Measurements from ENCODE around the gene SCN1A. TPM values are rescaled to one million over a fixed set of nuclear protein-coding genes. Genes with fewer than 3 reads are reported as not detected.

The SCN1A gene
- total and polyA plus RNA-seq, 2 of the 13 experiments (the other 11 are each of a cell fraction or from before 2014, with no cell fraction given), result 19.9 to 39.4 TPM

DNA sequence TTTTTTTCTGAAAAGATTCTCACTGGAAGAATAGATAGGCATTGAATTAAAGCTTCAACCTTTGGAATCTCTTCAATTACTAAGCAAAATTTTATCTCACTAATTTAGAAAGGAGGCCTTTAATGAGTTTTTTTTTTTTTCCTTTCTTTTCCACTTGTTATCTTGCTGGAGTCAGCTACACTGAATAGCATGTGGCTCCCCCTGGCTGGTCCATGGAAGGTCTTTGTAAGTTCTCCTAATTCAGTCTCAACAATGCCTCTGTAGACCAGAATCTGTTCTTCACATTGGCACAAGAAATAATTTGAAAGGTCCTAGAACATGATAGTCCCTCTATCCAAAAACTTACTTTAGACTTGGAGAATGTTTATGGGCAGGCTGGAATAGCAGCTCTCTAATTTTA is 24.2 kb upstream of the SCN1A start:
- POLR2A ChIA-PET, result interaction anchor here (8.9 kb wide), 1 partner anchor 16 kb away, joined by 198 read pairs; no protein-coding TSS in a partner anchor
- FAIRE-seq, result no peak
- intact Hi-C loops (cut with micrococcal nuclease; ENCODE audit: unreplicated experiment), result no loop called here

GRCh38 chr2:166148500-166149400 is 20.9 kb upstream of the SCN1A start:
- WGBS (ENCODE audit: low lambda C conversion rate), result 89% methylated on average over 7 of the region's 7 CpGs
- CTCF ChIA-PET (ENCODE audit: low intra/inter-chr PET ratio, low total read pairs), result no interaction called here
- H3K79me2 ChIP-seq (ENCODE audit: insufficient read depth, low read length), result no peaks in the 10 kb centered on the region
- no peak overlapping the region for H3K4me2 ChIP-seq (ENCODE audit: low read depth, low read length)
- BruUV-seq (replicated peaks), result no TSS peak
- intact Hi-C loops (cut with micrococcal nuclease; ENCODE audit: unreplicated experiment) (no loop called here), in situ Hi-C loops (cut with HindIII; ENCODE audit: extremely low pct_ligation_motif_present, low pct_unique_long_range_greater_than_20kb) (no loop called here)
- DNase-seq (ENCODE audit: low spot score) (no peak), ATAC-seq (peak; percentile 60), FAIRE-seq (no peak)
- H3K27ac ChIP-seq (ENCODE audit: extremely low read length, insufficient read depth, low read length), result no peak overlapping the region
- H3K36me3 ChIP-seq (replicated peaks in 1 of 2; ENCODE audit: control insufficient read depth in 1 of 2, insufficient read depth in 2 of 2, low read length in 2 of 2), result no peaks in the 10 kb centered on the region
- no peaks in the 10 kb centered on the region for H4K20me1 ChIP-seq (ENCODE audit: insufficient read depth, low read length)
- H3K27me3 ChIP-seq (ENCODE audit: control insufficient read depth in 1 of 2, insufficient read depth in 2 of 2, low read length in 2 of 2), result no peaks in the 10 kb centered on the region
- H3K9ac ChIP-seq (ENCODE audit: insufficient read depth, low read depth, low read length), result no peak overlapping the region
- no peak overlapping the region for H3K4me3 ChIP-seq (replicated peaks in 1 of 3; ENCODE audit: insufficient read depth in 1 of 3, low read depth in 2 of 3, low read length in 3 of 3)
- H2AFZ ChIP-seq (ENCODE audit: low read length), result no peak overlapping the region
- peaks cover 41% of the 10 kb centered on the region for H3K4me1 ChIP-seq (ENCODE audit: insufficient read depth, low read length)
- no peaks in the 10 kb centered on the region for H3K9me3 ChIP-seq (ENCODE audit: low read length)
- POLR2A ChIA-PET, result interaction anchor here (1.0 to 1.1 kb wide), 2 partner anchors 12 to 15 kb away, joined by 6 read pairs; no protein-coding TSS in a partner anchor
- TF ChIP-seq ZKSCAN5 (CRISPR knock-in tag; IDR thresholded peaks at IDR 0.05) (no peak), ZNF605 (CRISPR knock-in tag; IDR thresholded peaks at IDR 0.05) (0 out of 2 replicates have a peak, but pooled peaks have one; percentile 22), MIER2 (CRISPR knock-in tag; IDR thresholded peaks at IDR 0.05) (peak; percentile 47; the same call in 1 of the 2 replicates), HOXD1 (CRISPR knock-in tag; IDR thresholded peaks at IDR 0.05) (no peak), MAFK (conservative IDR thresholded peaks at IDR 0.05 in 1 of 2, IDR thresholded peaks at IDR 0.05 in 1 of 2; ENCODE audit: low read length in 2 of 2) (peak; percentile 28 to 57; a peak in 2 of 4 replicates), ZIK1 (CRISPR knock-in tag; IDR thresholded peaks at IDR 0.05; ENCODE audit: borderline replicate concordance, low read depth) (no peak), MED1 (CRISPR knock-in tag; IDR thresholded peaks at IDR 0.05) (peak; percentile 28; the same call in 1 of the 2 replicates), CREBL2 (CRISPR knock-in tag; IDR thresholded peaks at IDR 0.05; ENCODE audit: borderline replicate concordance) (no peak), RARA (CRISPR knock-in tag; IDR thresholded peaks at IDR 0.05) (peak; percentile 39; the same call in 1 of the 2 replicates), RBM22 (optimal IDR thresholded peaks at IDR 0.05; ENCODE audit: low read length) (no peak)
- TF ChIP-seq, protein P1, sequence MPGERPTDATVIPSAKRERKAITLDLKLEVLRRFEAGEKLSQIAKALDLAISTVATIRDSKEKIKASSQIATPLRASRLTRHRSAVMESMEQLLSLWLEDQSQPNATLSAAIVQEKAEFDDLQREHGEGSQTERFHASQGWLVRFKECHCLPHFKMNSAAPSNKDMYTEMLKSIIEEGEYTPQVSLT (CRISPR knock-in tag; IDR thresholded peaks at IDR 0.05; ENCODE audit: borderline replicate concordance, low read depth), result 0 out of 2 replicates have a peak, but pooled peaks have one; percentile 23
- TF ChIP-seq, protein P2, sequence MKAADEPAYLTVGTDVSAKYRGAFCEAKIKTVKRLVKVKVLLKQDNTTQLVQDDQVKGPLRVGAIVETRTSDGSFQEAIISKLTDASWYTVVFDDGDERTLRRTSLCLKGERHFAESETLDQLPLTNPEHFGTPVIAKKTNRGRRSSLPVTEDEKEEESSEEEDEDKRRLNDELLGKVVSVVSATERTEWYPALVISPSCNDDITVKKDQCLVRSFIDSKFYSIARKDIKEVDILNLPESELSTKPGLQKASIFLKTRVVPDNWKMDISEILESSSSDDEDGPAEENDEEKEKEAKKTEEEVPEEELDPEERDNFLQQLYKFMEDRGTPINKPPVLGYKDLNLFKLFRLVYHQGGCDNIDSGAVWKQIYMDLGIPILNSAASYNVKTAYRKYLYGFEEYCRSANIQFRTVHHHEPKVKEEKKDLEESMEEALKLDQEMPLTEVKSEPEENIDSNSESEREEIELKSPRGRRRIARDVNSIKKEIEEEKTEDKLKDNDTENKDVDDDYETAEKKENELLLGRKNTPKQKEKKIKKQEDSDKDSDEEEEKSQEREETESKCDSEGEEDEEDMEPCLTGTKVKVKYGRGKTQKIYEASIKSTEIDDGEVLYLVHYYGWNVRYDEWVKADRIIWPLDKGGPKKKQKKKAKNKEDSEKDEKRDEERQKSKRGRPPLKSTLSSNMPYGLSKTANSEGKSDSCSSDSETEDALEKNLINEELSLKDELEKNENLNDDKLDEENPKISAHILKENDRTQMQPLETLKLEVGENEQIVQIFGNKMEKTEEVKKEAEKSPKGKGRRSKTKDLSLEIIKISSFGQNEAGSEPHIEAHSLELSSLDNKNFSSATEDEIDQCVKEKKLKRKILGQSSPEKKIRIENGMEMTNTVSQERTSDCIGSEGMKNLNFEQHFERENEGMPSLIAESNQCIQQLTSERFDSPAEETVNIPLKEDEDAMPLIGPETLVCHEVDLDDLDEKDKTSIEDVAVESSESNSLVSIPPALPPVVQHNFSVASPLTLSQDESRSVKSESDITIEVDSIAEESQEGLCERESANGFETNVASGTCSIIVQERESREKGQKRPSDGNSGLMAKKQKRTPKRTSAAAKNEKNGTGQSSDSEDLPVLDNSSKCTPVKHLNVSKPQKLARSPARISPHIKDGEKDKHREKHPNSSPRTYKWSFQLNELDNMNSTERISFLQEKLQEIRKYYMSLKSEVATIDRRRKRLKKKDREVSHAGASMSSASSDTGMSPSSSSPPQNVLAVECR (CRISPR knock-in tag; IDR thresholded peaks at IDR 0.05; ENCODE audit: borderline replicate concordance), result no peak

More for the DNA sequence above, 24.2 kb upstream of the SCN1A start:
- Histone ChIP-seq H3K27ac (ENCODE audit: extremely low read length, insufficient read depth, low read length) (no peak overlapping the region), H3K9ac (ENCODE audit: insufficient read depth, low read depth, low read length) (no peak overlapping the region), H3K4me2 (ENCODE audit: low read depth, low read length) (no peak overlapping the region), H3K79me2 (ENCODE audit: insufficient read depth, low read length) (no peaks in the 10 kb centered on the region), H3K4me3 (replicated peaks in 1 of 3; ENCODE audit: insufficient read depth in 1 of 3, low read depth in 2 of 3, low read length in 3 of 3) (no peak overlapping the region), H3K4me1 (ENCODE audit: insufficient read depth, low read length) (peaks cover 65% of the 10 kb centered on the region), H2AFZ (ENCODE audit: low read length) (no peak overlapping the region), H4K20me1 (ENCODE audit: insufficient read depth, low read length) (no peaks in the 10 kb centered on the region), H3K36me3 (replicated peaks in 1 of 2; ENCODE audit: control insufficient read depth in 1 of 2, insufficient read depth in 2 of 2, low read length in 2 of 2) (no peaks in the 10 kb centered on the region), H3K9me3 (ENCODE audit: low read length) (no peaks in the 10 kb centered on the region), H3K27me3 (ENCODE audit: control insufficient read depth in 1 of 2, insufficient read depth in 2 of 2, low read length in 2 of 2) (no peaks in the 10 kb centered on the region)
- CTCF ChIA-PET (ENCODE audit: low intra/inter-chr PET ratio, low total read pairs), result no interaction called here
- in situ Hi-C loops (cut with HindIII; ENCODE audit: extremely low pct_ligation_motif_present, low pct_unique_long_range_greater_than_20kb), result no loop called here
- ATAC-seq, result no peak
- TF ChIP-seq TBX3 (IDR thresholded peaks at IDR 0.05; ENCODE audit: borderline replicate concordance), result no peak
- no peak for DNase-seq (ENCODE audit: low spot score)
- no TSS peak for BruUV-seq (replicated peaks)
